IMR-90 (cell line): ENCODE results near the gene VPS13A. TPM values are rescaled to one million over a fixed set of nuclear protein-coding genes. Genes with fewer than 3 reads are reported as not detected.

Source experiments
- ATAC-seq: fragments of 200-7000 bp; cut with Tn5 transposase; 2 replicates; pipeline ENCODE4 v1.9.1; 2020; ENCODE audit warnings: low read depth, mild to moderate bottlenecking, moderate library complexity
- BruUV-seq: library from RNA; stranded (reverse); fragments of 400-500 nt; replicated peaks from 2 replicates; lab custom pipeline; 2021; lab: Mats Ljungman, UMichigan
- CTCF ChIA-PET: fragments of 300-600 bp; formaldehyde crosslinking; extraction: SDS; loops from one replicate; lab custom pipeline; 2021; ENCODE audit warnings: antibody characterized with exemption; lab: Yijun Ruan, JAX
- POLR2A ChIA-PET: fragments of 300-600 bp; sonication (Branson Sonifier 250); formaldehyde crosslinking; loops from one replicate; lab custom pipeline; 2022; ENCODE audit warnings: antibody characterized with exemption; ENCODE audit not compliant: unreplicated experiment; lab: Charles Lee
- DNase-seq: peaks from one replicate; pipeline ENCODE4 v3.0.0; 2013
- H2AFZ ChIP-seq: replicated peaks from 2 replicates; pipeline ENCODE3; 2013; ENCODE audit warnings: low read length, mild to moderate bottlenecking; ENCODE audit not compliant: poor library complexity
- H2AK5ac ChIP-seq: 2 replicates; pipeline ENCODE4 v1.6.1; 2013; ENCODE audit warnings: low read depth, low read length, inconsistent platforms
- H2AK9ac ChIP-seq: replicated peaks from 2 replicates; pipeline ENCODE3; 2013; ENCODE audit warnings: mild to moderate bottlenecking, low read depth, low read length, moderate library complexity; ENCODE audit not compliant: poor library complexity
- H2BK120ac ChIP-seq: 2 replicates; pipeline ENCODE4 v1.6.1; 2013; ENCODE audit warnings: low read depth, low read length, inconsistent platforms
- H2BK15ac ChIP-seq: 3 replicates; pipeline ENCODE4 v1.6.1; 2013; ENCODE audit warnings: low read depth, low read length, inconsistent platforms
- H2BK20ac ChIP-seq: 2 replicates; pipeline ENCODE4 v1.6.1; 2013; ENCODE audit warnings: low read depth, mild to moderate bottlenecking, inconsistent platforms, low read length, moderate library complexity
- H2BK5ac ChIP-seq: 2 replicates; pipeline ENCODE4 v1.6.1; 2013; ENCODE audit warnings: mild to moderate bottlenecking, low read depth, low read length, inconsistent platforms; ENCODE audit not compliant: poor library complexity, severe bottlenecking
- H3K14ac ChIP-seq: replicated peaks from 2 replicates; pipeline ENCODE4 v1.6.1; 2013; ENCODE audit warnings: low read depth, low read length, inconsistent platforms
- H3K18ac ChIP-seq: 2 replicates; pipeline ENCODE4 v1.6.1; 2013; ENCODE audit warnings: low read depth, low read length, control low read depth
- H3K23ac ChIP-seq: 2 replicates; pipeline ENCODE4 v1.6.1; 2013; ENCODE audit warnings: low read depth, low read length, inconsistent platforms
- H3K27ac ChIP-seq: 2 replicates; pipeline ENCODE4 v1.5.1; 2013; ENCODE audit warnings: mild to moderate bottlenecking, control low read depth, low read length; ENCODE audit not compliant: insufficient read depth
- H3K27me3 ChIP-seq: 2 replicates; pipeline ENCODE4 v1.6.1; 2013; ENCODE audit warnings: low read length; ENCODE audit not compliant: control insufficient read depth, insufficient read depth
- H3K36me3 ChIP-seq: 2 replicates; pipeline ENCODE4 v1.6.1; 2013; ENCODE audit warnings: low read length, mixed read lengths; ENCODE audit not compliant: control insufficient read depth, insufficient read depth
- H3K4ac ChIP-seq: 2 replicates; pipeline ENCODE4 v1.6.1; 2013; ENCODE audit warnings: low read depth, low read length, inconsistent platforms
- H3K4me1 ChIP-seq: 2 replicates; pipeline ENCODE4 v1.6.1; 2013; ENCODE audit warnings: low read length, mixed read lengths; ENCODE audit not compliant: control insufficient read depth, insufficient read depth
- H3K4me2 ChIP-seq: 2 replicates; pipeline ENCODE4 v1.6.1; 2013; ENCODE audit warnings: low read depth, mild to moderate bottlenecking, control low read depth, low read length, moderate library complexity
- H3K4me3 ChIP-seq: 2 replicates; pipeline ENCODE4 v1.5.1; 2013; ENCODE audit warnings: low read depth, mild to moderate bottlenecking, control low read depth, low read length, moderate library complexity; ENCODE audit not compliant: insufficient read depth
- H3K56ac ChIP-seq: 2 replicates; pipeline ENCODE4 v1.6.1; 2013; ENCODE audit warnings: low read length, inconsistent platforms; ENCODE audit not compliant: insufficient read depth; ENCODE audit errors: extremely low read depth
- H3K79me1 ChIP-seq, 2 experiments: 2 replicates each; pipeline ENCODE4 v1.6.1; 2013; ENCODE audit warnings: low read length in 2 of 2, inconsistent platforms in 1 of 2, low read depth in 1 of 2
- H3K9ac ChIP-seq: 2 replicates; pipeline ENCODE4 v1.6.1; 2013; ENCODE audit warnings: low read depth, low read length, control low read depth
- H3K9me1 ChIP-seq: 2 replicates; pipeline ENCODE4 v1.6.1; 2013; ENCODE audit warnings: low read length, inconsistent platforms; ENCODE audit not compliant: insufficient read depth
- H3K9me3 ChIP-seq: 2 replicates; pipeline ENCODE4 v1.6.1; 2013; ENCODE audit warnings: low read length; ENCODE audit not compliant: control insufficient read depth, insufficient read depth
- H4K20me1 ChIP-seq: 2 replicates; pipeline ENCODE4 v1.6.1; 2013; ENCODE audit warnings: low read length, inconsistent platforms; ENCODE audit not compliant: insufficient read depth
- H4K5ac ChIP-seq: 2 replicates; pipeline ENCODE4 v1.6.1; 2013; ENCODE audit warnings: mild to moderate bottlenecking, low read depth, low read length, control low read depth
- H4K8ac ChIP-seq, 2 experiments: 2 replicates each; pipeline ENCODE4 v1.6.1; 2013; ENCODE audit warnings: low read depth in 2 of 2, low read length in 2 of 2, control low read depth in 1 of 2, inconsistent platforms in 1 of 2
- H4K91ac ChIP-seq: 2 replicates; pipeline ENCODE4 v1.6.1; 2013; ENCODE audit warnings: low read depth, low read length, inconsistent platforms; ENCODE audit not compliant: insufficient read depth
- FOS ChIP-seq: fragments of 150-350 bp; IDR thresholded peaks from 2 replicates; pipeline ENCODE4 v1.6.1; 2016; ENCODE audit warnings: low read depth, low read length
- MAFK ChIP-seq: IDR thresholded peaks from 2 replicates; pipeline ENCODE4 v1.6.1; 2012; ENCODE audit warnings: low read depth, low read length, improper control_type of control experiment
- RAD21 ChIP-seq: IDR thresholded peaks from 2 replicates; pipeline ENCODE4 v1.6.1; 2012; ENCODE audit warnings: low read length, improper control_type of control experiment
- RCOR1 ChIP-seq: IDR thresholded peaks from 2 replicates; pipeline ENCODE4 v1.6.1; 2012; ENCODE audit warnings: mild to moderate bottlenecking, low read length, improper control_type of control experiment; ENCODE audit not compliant: insufficient replicate concordance
- WGBS, 2 experiments: methylation state at CpG; one replicate each; pipeline versions ENCODE4 v1.1.5 to v1.1.7; 2013; ENCODE audit warnings: missing lambda C conversion rate in 2 of 2; ENCODE audit not compliant: insufficient read length in 1 of 2; ENCODE audit errors: extremely low coverage in 2 of 2; 5-methylcytosine and 5-hydroxymethylcytosine counted together
- dilution Hi-C: fragments of 300-500 bp; cut with HindIII; formaldehyde crosslinking; loops from one replicate; pipeline ENCODE4 v1.14.3; 2018; ENCODE audit warnings: low sequenced_read_pairs; ENCODE audit not compliant: unreplicated experiment
- in situ Hi-C: fragments of 300-500 bp; cut with MboI; formaldehyde crosslinking; loops from 3 replicates; pipeline ENCODE4 v1.14.3; 2019; ENCODE audit warnings: low sequenced_read_pairs, inconsistent platforms, mixed read lengths
- intact Hi-C: fragments of 100-400 bp; cut with micrococcal nuclease; formaldehyde crosslinking; loops from 2 replicates; pipeline ENCODE4 v1.10.0; 2022
- polyA plus RNA-seq, 3 experiments: library from polyadenylated mRNA; depleted of rRNA; stranded (reverse); fragments of >200 nt; gene quantifications; 2 replicates each; pipeline ENCODE4 v1.2.3, GENCODE V29; 2012; ENCODE audit warnings: low replicate concordance in 1 of 3
- total RNA-seq: library from RNA; depleted of rRNA; stranded (reverse); fragments of >200 nt; gene quantifications from 2 replicates; pipeline ENCODE4 v1.2.3, GENCODE V29; 2012

Gene VPS13A
- total and polyA plus RNA-seq, 2 of the 4 experiments (the other 2 are of a cell fraction), result 10.4 to 26.5 TPM

- Histone ChIP-seq H3K56ac (no peak overlapping the region), H3K18ac (no peak overlapping the region), H4K5ac (no peak overlapping the region), H3K9me3 (no peaks in the 10 kb centered on the region), H3K14ac (no peak overlapping the region), H2AK5ac (no peak overlapping the region), H3K79me1 (no peaks in the 10 kb centered on the region), H3K27me3 (peaks cover 3% of the 10 kb centered on the region; the same call in 1 of the 2 replicates), H2BK20ac (no peak overlapping the region), H4K20me1 (no peaks in the 10 kb centered on the region), H3K4me3 (no peak overlapping the region), H3K36me3 (no peaks in the 10 kb centered on the region), H3K4ac (no peak overlapping the region), H2BK15ac (no peak overlapping the region), H3K9me1 (no peaks in the 10 kb centered on the region), H2AFZ (no peak overlapping the region), H2BK5ac (no peak overlapping the region), H3K27ac (no peak overlapping the region), H3K9ac (no peak overlapping the region), H3K4me2 (no peak overlapping the region), H4K8ac (no peak overlapping the region), H2BK120ac (no peak overlapping the region), H3K23ac (no peak overlapping the region), H2AK9ac (no peak overlapping the region), H4K91ac (no peak overlapping the region), H3K4me1 (no peaks in the 10 kb centered on the region)
- ChIA-PET POLR2A (no interaction called here), CTCF (interaction anchor here (2.4 kb wide), 1 partner anchor 15 kb away, joined by 9 read pairs; no protein-coding TSS in a partner anchor)
- ATAC-seq, result no peak
- dilution Hi-C loops (no loop called here), intact Hi-C loops (loop anchor here (5.0 kb wide), 1 partner anchor 140 kb away; no protein-coding TSS in a partner anchor), in situ Hi-C loops (loop anchor here (25.0 kb wide), 1 partner anchor 340 kb away; no protein-coding TSS in a partner anchor)
- DNase-seq, result no peak
- TF ChIP-seq MAFK (peak; percentile 62), RCOR1 (no peak), RAD21 (no peak), FOS (no peak)
- WGBS, 2 experiments, result no CpG with 5 or more reads among the region's 1 CpG
- no TSS peak for BruUV-seq
Observed at GRCh38 chr9:77152289-77152688, 25.0 kb upstream of the VPS13A start.
